Panc1 (cell line): Measurements from ENCODE around the gene NLRP1. TPM values are rescaled to one million over a fixed set of nuclear protein-coding genes. Genes with fewer than 3 reads are reported as not detected.

ENCODE experiments used
- ATAC-seq: fragments of 200-7000 bp; cut with Tn5 transposase; 2 replicates; pipeline ENCODE4 v1.9.1; 2020; ENCODE audit warnings: mild to moderate bottlenecking, moderate library complexity
- BruUV-seq: library from RNA; stranded (reverse); fragments of 400-500 nt; replicated peaks from 2 replicates; lab custom pipeline; 2021; lab: Mats Ljungman, UMichigan
- CTCF ChIA-PET: fragments of 300-600 bp; sonication (Branson Sonifier 250); formaldehyde crosslinking; loops from one replicate; lab custom pipeline; 2022; ENCODE audit warnings: antibody characterized with exemption; lab: Charles Lee
- POLR2A ChIA-PET: fragments of 300-600 bp; sonication (Branson Sonifier 250); formaldehyde crosslinking; loops from one replicate; lab custom pipeline; 2022; ENCODE audit warnings: antibody characterized with exemption; lab: Charles Lee
- DNase-seq: peaks from one replicate; pipeline ENCODE4 v3.0.0-alpha.2; 2010; ENCODE audit warnings: low read depth, low spot score
- H3K27ac ChIP-seq: 2 replicates; pipeline ENCODE4 v1.5.1; 2011; ENCODE audit warnings: mild to moderate bottlenecking, low read length, inconsistent platforms
- H3K27me3 ChIP-seq: fragments of 200-500 bp; sonication (Bioruptor generic); 2 replicates; pipeline ENCODE4 v1.6.0; 2014; ENCODE audit warnings: low read length, inconsistent platforms; ENCODE audit not compliant: control insufficient read depth, insufficient read depth
- H3K36me3 ChIP-seq: fragments of 200-500 bp; sonication (Bioruptor generic); 2 replicates; pipeline ENCODE4 v1.5.1; 2014; ENCODE audit warnings: inconsistent platforms, mild to moderate bottlenecking, low read length, moderate library complexity; ENCODE audit not compliant: control insufficient read depth, insufficient read depth
- H3K4me1 ChIP-seq: 2 replicates; pipeline ENCODE4 v1.5.1; 2011; ENCODE audit warnings: inconsistent platforms, mild to moderate bottlenecking, low read length, moderate library complexity; ENCODE audit not compliant: control insufficient read depth, insufficient read depth
- H3K4me3 ChIP-seq, 2 experiments: 2 replicates each; pipeline ENCODE4 v1.5.1; 2011 to 2012; ENCODE audit warnings: low read depth in 2 of 2, low read length in 2 of 2, mild to moderate bottlenecking in 2 of 2, inconsistent platforms in 1 of 2, moderate library complexity in 1 of 2
- H3K9me3 ChIP-seq: fragments of 200-500 bp; sonication (Bioruptor generic); 2 replicates; pipeline ENCODE4 v1.5.1; 2014; ENCODE audit warnings: low read depth, mild to moderate bottlenecking, inconsistent platforms, low read length, moderate library complexity; ENCODE audit not compliant: control insufficient read depth, insufficient read depth
- POLR2AphosphoS5 ChIP-seq: IDR thresholded peaks from 2 replicates; pipeline ENCODE4 v1.6.1; 2012; ENCODE audit warnings: mild to moderate bottlenecking, low read depth, low read length, moderate library complexity
- SIN3A ChIP-seq: IDR thresholded peaks from 2 replicates; pipeline ENCODE4 v1.6.1; 2012; ENCODE audit warnings: low read depth, mild to moderate bottlenecking, low read length, moderate library complexity, borderline replicate concordance; ENCODE audit not compliant: insufficient read depth
- TCF7L2 ChIP-seq: IDR thresholded peaks from 2 replicates; pipeline ENCODE4 v1.6.1; 2011; ENCODE audit warnings: mild to moderate bottlenecking, low read depth, low read length, inconsistent platforms
- in situ Hi-C: cut with HindIII; loops from 2 replicates; pipeline ENCODE4 v1.10.0; 2016; ENCODE audit warnings: low sequenced_read_pairs, low pct_unique_long_range_greater_than_20kb
- intact Hi-C: fragments of 100-400 bp; cut with micrococcal nuclease; formaldehyde crosslinking; loops from one replicate; pipeline ENCODE4 v1.10.0; 2022; ENCODE audit not compliant: unreplicated experiment
- total RNA-seq: library from RNA; stranded (reverse); gene quantifications from one replicate; pipeline ENCODE4 v1.2.1, GENCODE V29; 2021; ENCODE audit not compliant: unreplicated experiment
- TF ChIP-seq, protein P1 (sequence below), 2 experiments: IDR thresholded peaks; 2 replicates each; pipeline ENCODE4 v1.6.1; 2011 to 2012; ENCODE audit warnings: low read depth in 2 of 2, control low read depth in 1 of 2, low read length in 1 of 2, mild to moderate bottlenecking in 1 of 2, moderate library complexity in 1 of 2; ENCODE audit not compliant: insufficient read depth in 1 of 2
- TF ChIP-seq, protein P2 (sequence below): fragments of 450-650 bp; IDR thresholded peaks from 2 replicates; pipeline ENCODE4 v1.5.1; 2017; ENCODE audit warnings: mild to moderate bottlenecking

NLRP1 gene
- total RNA-seq, 1 experiment from 2014 or later: 0.57 TPM

DNA sequence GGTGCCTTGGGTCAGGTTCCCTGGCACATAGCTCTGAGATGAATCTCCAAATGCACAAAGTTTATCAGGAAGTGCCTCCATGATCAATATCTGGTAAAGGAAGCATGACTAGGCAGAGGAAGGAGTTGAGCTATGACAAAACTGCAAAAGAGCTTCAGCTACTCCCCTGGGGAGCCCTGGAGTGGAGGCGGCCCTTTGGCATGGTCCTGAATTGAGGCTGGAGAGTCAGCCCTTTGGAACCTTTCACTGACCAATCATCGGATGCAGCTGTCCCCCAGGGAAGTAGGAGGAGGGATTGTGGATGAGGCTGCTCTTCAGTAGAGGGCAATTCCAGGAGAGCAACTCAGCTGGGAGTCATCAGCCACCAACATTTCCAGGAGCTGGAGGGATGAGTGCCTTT lies 46.1 kb upstream of the NLRP1 start:
- ATAC-seq: no peak
- Histone ChIP-seq H3K36me3 (no peaks in the 10 kb centered on the region), H3K9me3 (no peaks in the 10 kb centered on the region), H3K27ac (no peak overlapping the region), H3K4me3 (no peak overlapping the region), H3K4me1 (no peaks in the 10 kb centered on the region), H3K27me3 (peaks cover 15% of the 10 kb centered on the region)
- in situ Hi-C loops (no loop called here), intact Hi-C loops (no loop called here)
- POLR2A ChIA-PET: no interaction called here
- TF ChIP-seq POLR2AphosphoS5: no peak
- TF ChIP-seq, protein P1, sequence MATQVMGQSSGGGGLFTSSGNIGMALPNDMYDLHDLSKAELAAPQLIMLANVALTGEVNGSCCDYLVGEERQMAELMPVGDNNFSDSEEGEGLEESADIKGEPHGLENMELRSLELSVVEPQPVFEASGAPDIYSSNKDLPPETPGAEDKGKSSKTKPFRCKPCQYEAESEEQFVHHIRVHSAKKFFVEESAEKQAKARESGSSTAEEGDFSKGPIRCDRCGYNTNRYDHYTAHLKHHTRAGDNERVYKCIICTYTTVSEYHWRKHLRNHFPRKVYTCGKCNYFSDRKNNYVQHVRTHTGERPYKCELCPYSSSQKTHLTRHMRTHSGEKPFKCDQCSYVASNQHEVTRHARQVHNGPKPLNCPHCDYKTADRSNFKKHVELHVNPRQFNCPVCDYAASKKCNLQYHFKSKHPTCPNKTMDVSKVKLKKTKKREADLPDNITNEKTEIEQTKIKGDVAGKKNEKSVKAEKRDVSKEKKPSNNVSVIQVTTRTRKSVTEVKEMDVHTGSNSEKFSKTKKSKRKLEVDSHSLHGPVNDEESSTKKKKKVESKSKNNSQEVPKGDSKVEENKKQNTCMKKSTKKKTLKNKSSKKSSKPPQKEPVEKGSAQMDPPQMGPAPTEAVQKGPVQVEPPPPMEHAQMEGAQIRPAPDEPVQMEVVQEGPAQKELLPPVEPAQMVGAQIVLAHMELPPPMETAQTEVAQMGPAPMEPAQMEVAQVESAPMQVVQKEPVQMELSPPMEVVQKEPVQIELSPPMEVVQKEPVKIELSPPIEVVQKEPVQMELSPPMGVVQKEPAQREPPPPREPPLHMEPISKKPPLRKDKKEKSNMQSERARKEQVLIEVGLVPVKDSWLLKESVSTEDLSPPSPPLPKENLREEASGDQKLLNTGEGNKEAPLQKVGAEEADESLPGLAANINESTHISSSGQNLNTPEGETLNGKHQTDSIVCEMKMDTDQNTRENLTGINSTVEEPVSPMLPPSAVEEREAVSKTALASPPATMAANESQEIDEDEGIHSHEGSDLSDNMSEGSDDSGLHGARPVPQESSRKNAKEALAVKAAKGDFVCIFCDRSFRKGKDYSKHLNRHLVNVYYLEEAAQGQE (IDR thresholded peaks at IDR 0.05; ENCODE audit: insufficient read depth in 1 of 2, low read depth in 2 of 2, low read length in 1 of 2): no peak
- TF ChIP-seq TCF7L2: no peak
- no peak for TF ChIP-seq SIN3A
- TF ChIP-seq, protein P2, sequence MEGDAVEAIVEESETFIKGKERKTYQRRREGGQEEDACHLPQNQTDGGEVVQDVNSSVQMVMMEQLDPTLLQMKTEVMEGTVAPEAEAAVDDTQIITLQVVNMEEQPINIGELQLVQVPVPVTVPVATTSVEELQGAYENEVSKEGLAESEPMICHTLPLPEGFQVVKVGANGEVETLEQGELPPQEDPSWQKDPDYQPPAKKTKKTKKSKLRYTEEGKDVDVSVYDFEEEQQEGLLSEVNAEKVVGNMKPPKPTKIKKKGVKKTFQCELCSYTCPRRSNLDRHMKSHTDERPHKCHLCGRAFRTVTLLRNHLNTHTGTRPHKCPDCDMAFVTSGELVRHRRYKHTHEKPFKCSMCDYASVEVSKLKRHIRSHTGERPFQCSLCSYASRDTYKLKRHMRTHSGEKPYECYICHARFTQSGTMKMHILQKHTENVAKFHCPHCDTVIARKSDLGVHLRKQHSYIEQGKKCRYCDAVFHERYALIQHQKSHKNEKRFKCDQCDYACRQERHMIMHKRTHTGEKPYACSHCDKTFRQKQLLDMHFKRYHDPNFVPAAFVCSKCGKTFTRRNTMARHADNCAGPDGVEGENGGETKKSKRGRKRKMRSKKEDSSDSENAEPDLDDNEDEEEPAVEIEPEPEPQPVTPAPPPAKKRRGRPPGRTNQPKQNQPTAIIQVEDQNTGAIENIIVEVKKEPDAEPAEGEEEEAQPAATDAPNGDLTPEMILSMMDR: no peak
- DNase-seq: no peak
- BruUV-seq: no TSS peak
- CTCF ChIA-PET: no interaction called here

DNA sequence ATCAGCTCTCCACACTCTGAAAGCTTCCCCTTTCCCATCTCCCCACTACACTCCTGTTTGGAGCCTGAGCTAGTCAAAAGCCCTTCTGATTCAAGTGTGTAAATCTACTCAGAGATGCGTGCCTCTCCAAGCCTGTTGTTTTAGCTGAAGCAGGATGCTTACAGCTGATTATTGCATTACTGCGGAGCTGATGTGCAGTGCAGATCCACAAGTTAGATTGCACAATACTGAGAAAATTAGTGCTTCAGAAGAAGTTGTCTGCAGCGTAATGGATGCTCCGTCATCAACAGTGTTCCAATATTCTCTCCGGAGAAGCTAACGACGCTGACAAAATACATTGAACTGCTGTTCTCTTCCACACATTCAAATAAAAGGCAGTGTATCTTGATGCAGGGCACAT lies 44.8 kb upstream of the NLRP1 start:
- peaks cover 15% of the 10 kb centered on the region for H3K27me3 ChIP-seq
- no peak overlapping the region for H3K27ac ChIP-seq
- no peaks in the 10 kb centered on the region for H3K36me3 ChIP-seq
- intact Hi-C loops (no loop called here), in situ Hi-C loops (no loop called here)
- no peak overlapping the region for H3K4me3 ChIP-seq
- ATAC-seq (no peak), DNase-seq (no peak)
- BruUV-seq: no TSS peak
- TF ChIP-seq SIN3A: no peak
- TF ChIP-seq POLR2AphosphoS5: no peak
- no peak for TF ChIP-seq TCF7L2
- TF ChIP-seq, protein P2: no peak
- TF ChIP-seq, protein P1 (IDR thresholded peaks at IDR 0.05; ENCODE audit: insufficient read depth in 1 of 2, low read depth in 2 of 2, low read length in 1 of 2): no peak
- no peaks in the 10 kb centered on the region for H3K9me3 ChIP-seq
- CTCF ChIA-PET: no interaction called here
- no peaks in the 10 kb centered on the region for H3K4me1 ChIP-seq
- POLR2A ChIA-PET: no interaction called here
